ENCODE data around the gene DARS2. TPM values are rescaled to one million over a fixed set of nuclear protein-coding genes. Genes with fewer than 3 reads are reported as not detected.

DARS2 gene
- total and polyA plus RNA-seq, 2 donors (not counting 1 experiment from before 2014, with no cell fraction given), result 4.5 to 17.3 TPM

- no peaks in the 10 kb centered on the region for H3K9me3 Mint-ChIP-seq (ENCODE audit: insufficient read depth)
- H3K79me2 ChIP-seq (ENCODE audit: control insufficient read depth, insufficient read depth, low read length), result peaks cover 13% of the 10 kb centered on the region
- peak overlapping the region in 1 of 2 donors; percentile 27 for H3K27ac ChIP-seq (ENCODE audit: low read length in 2 of 2)
- DNase-seq (no peak), ATAC-seq (ENCODE audit: low read depth) (no peak)
- H3K4me1 Mint-ChIP-seq, result peaks cover 49% of the 10 kb centered on the region
- H3K27me3 Mint-ChIP-seq, result no peaks in the 10 kb centered on the region
- peak overlapping the region; percentile 17 for H3K4me3 Mint-ChIP-seq
- ChIA-PET CTCF (interaction anchor here (1.4 to 1.5 kb wide), 3 partner anchors 41 to 1124 kb away, joined by 4 to 5 read pairs (median 5); no protein-coding TSS in a partner anchor), POLR2A (no interaction called here)
- H3K9me3 ChIP-seq (ENCODE audit: control extremely low read depth in 1 of 3, control insufficient read depth in 2 of 3, insufficient read depth in 1 of 3, low read length in 2 of 3), result no peaks in the 10 kb centered on the region
- peaks cover 5 to 46% of the 10 kb centered on the region in 2 experiments for H3K36me3 ChIP-seq (replicated peaks in 1 of 2; ENCODE audit: control extremely low read depth in 1 of 2, control insufficient read depth in 1 of 2, extremely low read depth in 1 of 2, insufficient read depth in 2 of 2, low read length in 1 of 2)
- H3K9ac ChIP-seq (ENCODE audit: low read length), result no peak overlapping the region
- peaks cover 26 to 38% of the 10 kb centered on the region in 2 donors for H3K4me1 ChIP-seq (ENCODE audit: control insufficient read depth in 2 of 2, insufficient read depth in 2 of 2, low read length in 2 of 2)
- no peak overlapping the region for H3K4me3 ChIP-seq (ENCODE audit: control extremely low read depth in 1 of 5, extremely low read depth in 1 of 5, insufficient read depth in 1 of 5, low read depth in 2 of 5, low read length in 4 of 5)
- H3K27me3 ChIP-seq (replicated peaks in 1 of 4; ENCODE audit: control extremely low read depth in 1 of 4, control insufficient read depth in 3 of 4, insufficient read depth in 4 of 4, low read length in 3 of 4), result no peaks in the 10 kb centered on the region
- no peaks in the 10 kb centered on the region for H4K20me1 ChIP-seq (ENCODE audit: control insufficient read depth, insufficient read depth, low read length, poor library complexity, severe bottlenecking)
- H3K4me2 ChIP-seq (replicated peaks; ENCODE audit: low read depth, low read length, poor library complexity, severe bottlenecking), result no peak overlapping the region
- H3K27ac Mint-ChIP-seq, result peak overlapping the region; percentile 54
- no peak overlapping the region for H2AFZ ChIP-seq (ENCODE audit: insufficient read depth, low read depth, low read length, poor library complexity, severe bottlenecking)
- intact Hi-C loops (cut with micrococcal nuclease), result no loop called here
- no peak for TF ChIP-seq EZH2 (IDR thresholded peaks at IDR 0.05; ENCODE audit: borderline replicate concordance, insufficient read depth, low read depth, low read length, poor library complexity, severe bottlenecking)
- TF ChIP-seq, protein P1, sequence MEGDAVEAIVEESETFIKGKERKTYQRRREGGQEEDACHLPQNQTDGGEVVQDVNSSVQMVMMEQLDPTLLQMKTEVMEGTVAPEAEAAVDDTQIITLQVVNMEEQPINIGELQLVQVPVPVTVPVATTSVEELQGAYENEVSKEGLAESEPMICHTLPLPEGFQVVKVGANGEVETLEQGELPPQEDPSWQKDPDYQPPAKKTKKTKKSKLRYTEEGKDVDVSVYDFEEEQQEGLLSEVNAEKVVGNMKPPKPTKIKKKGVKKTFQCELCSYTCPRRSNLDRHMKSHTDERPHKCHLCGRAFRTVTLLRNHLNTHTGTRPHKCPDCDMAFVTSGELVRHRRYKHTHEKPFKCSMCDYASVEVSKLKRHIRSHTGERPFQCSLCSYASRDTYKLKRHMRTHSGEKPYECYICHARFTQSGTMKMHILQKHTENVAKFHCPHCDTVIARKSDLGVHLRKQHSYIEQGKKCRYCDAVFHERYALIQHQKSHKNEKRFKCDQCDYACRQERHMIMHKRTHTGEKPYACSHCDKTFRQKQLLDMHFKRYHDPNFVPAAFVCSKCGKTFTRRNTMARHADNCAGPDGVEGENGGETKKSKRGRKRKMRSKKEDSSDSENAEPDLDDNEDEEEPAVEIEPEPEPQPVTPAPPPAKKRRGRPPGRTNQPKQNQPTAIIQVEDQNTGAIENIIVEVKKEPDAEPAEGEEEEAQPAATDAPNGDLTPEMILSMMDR (IDR thresholded peaks at IDR 0.05), result no peak
- WGBS (ENCODE audit: insufficient coverage), result 59% methylated on average over 3 of the region's 5 CpGs
Measured at GRCh38 chr1:173864179-173864867, 39.9 kb downstream of the DARS2 start.

Measured in B cell (primary cell).